NT2/D1 (cell line): ENCODE data around the gene MICAL2.
A peak's percentile ranks its signal among the peaks of the same experiment; 100 is the strongest.

Experiments
- DNase-seq: peaks from one replicate; pipeline ENCODE4 v3.0.0-alpha.2; 2011; ENCODE audit warnings: low read depth, low spot score
- H3K27me3 ChIP-seq: 2 replicates; pipeline ENCODE4 v1.6.0; 2011; ENCODE audit warnings: mild to moderate bottlenecking; ENCODE audit not compliant: insufficient read length, insufficient read depth
- H3K36me3 ChIP-seq: 2 replicates; pipeline ENCODE4 v1.6.1; 2011; ENCODE audit warnings: mild to moderate bottlenecking, low read length, mixed read lengths; ENCODE audit not compliant: insufficient read depth, insufficient read length
- H3K4me1 ChIP-seq: 2 replicates; pipeline ENCODE4 v1.5.1; 2011; ENCODE audit not compliant: insufficient read depth, insufficient read length
- H3K4me3 ChIP-seq: 2 replicates; pipeline ENCODE4 v1.5.1; 2011; ENCODE audit warnings: low read depth; ENCODE audit not compliant: insufficient read length
- H3K9ac ChIP-seq: 2 replicates; pipeline ENCODE4 v1.6.0; 2011; ENCODE audit warnings: low read depth; ENCODE audit not compliant: insufficient read length
- H3K9me3 ChIP-seq: 2 replicates; pipeline ENCODE4 v1.5.1; 2011; ENCODE audit warnings: mild to moderate bottlenecking, low read length; ENCODE audit not compliant: insufficient read depth
- SUZ12 ChIP-seq: IDR thresholded peaks from 2 replicates; pipeline ENCODE4 v1.6.1; 2011; ENCODE audit not compliant: insufficient read length, insufficient read depth; ENCODE audit errors: extremely low read depth
- YY1 ChIP-seq: IDR thresholded peaks from 2 replicates; pipeline ENCODE4 v1.6.1; 2011; ENCODE audit not compliant: insufficient read length, insufficient read depth
- ZNF274 ChIP-seq: IDR thresholded peaks from 2 replicates; pipeline ENCODE4 v1.6.1; 2011; ENCODE audit warnings: mild to moderate bottlenecking, low read depth, low read length

Gene MICAL2

GRCh38 chr11:12246989-12247388 is 136.6 kb downstream of the MICAL2 start:
- Histone ChIP-seq H3K9me3 (no peaks in the 10 kb centered on the region), H3K4me3 (no peak overlapping the region), H3K4me1 (peaks cover 12% of the 10 kb centered on the region), H3K36me3 (peaks cover 9% of the 10 kb centered on the region), H3K27me3 (no peaks in the 10 kb centered on the region), H3K9ac (no peak overlapping the region)
- DNase-seq = no peak
- TF ChIP-seq YY1 (no peak), ZNF274 (no peak), SUZ12 (no peak)

- peaks cover 12% of the 10 kb centered on the region for H3K4me1 ChIP-seq
- H3K36me3 ChIP-seq = peaks cover 9% of the 10 kb centered on the region
- no peaks in the 10 kb centered on the region for H3K9me3 ChIP-seq
- H3K9ac ChIP-seq = no peak overlapping the region
- H3K27me3 ChIP-seq = no peaks in the 10 kb centered on the region
- no peak for DNase-seq
- no peak overlapping the region for H3K4me3 ChIP-seq
- TF ChIP-seq SUZ12 (no peak), YY1 (no peak), ZNF274 (no peak)
Measured at GRCh38 chr11:12247543-12248254, 137.3 kb downstream of the MICAL2 start.

GRCh38 chr11:12248330-12248729 is 137.9 kb downstream of the MICAL2 start:
- TF ChIP-seq ZNF274 = no peak
- TF ChIP-seq YY1 = no peak
- Histone ChIP-seq H3K9ac (no peak overlapping the region), H3K4me1 (peaks cover 12% of the 10 kb centered on the region), H3K4me3 (no peak overlapping the region), H3K27me3 (no peaks in the 10 kb centered on the region), H3K36me3 (peaks cover 4% of the 10 kb centered on the region), H3K9me3 (no peaks in the 10 kb centered on the region)
- no peak for DNase-seq

- Histone ChIP-seq H3K27me3 (no peaks in the 10 kb centered on the region), H3K9ac (peak overlapping the region; percentile 42), H3K4me1 (peaks cover 12% of the 10 kb centered on the region), H3K4me3 (no peak overlapping the region), H3K9me3 (no peaks in the 10 kb centered on the region), H3K36me3 (peaks cover 4% of the 10 kb centered on the region)
- TF ChIP-seq SUZ12 (no peak), YY1 (no peak), ZNF274 (no peak)
- DNase-seq = no peak
Measured at GRCh38 chr11:12249590-12250260, 139.3 kb downstream of the MICAL2 start.

- Histone ChIP-seq H3K36me3 (peaks cover 8% of the 10 kb centered on the region), H3K9ac (no peak overlapping the region), H3K4me3 (no peak overlapping the region), H3K9me3 (no peaks in the 10 kb centered on the region), H3K27me3 (no peaks in the 10 kb centered on the region), H3K4me1 (peaks cover 9% of the 10 kb centered on the region)
- no peak for DNase-seq
- TF ChIP-seq ZNF274 (no peak), YY1 (no peak)
Measured at GRCh38 chr11:12251666-12252560, 141.5 kb downstream of the MICAL2 start.

- no peak overlapping the region for H3K4me3 ChIP-seq
- H3K4me1 ChIP-seq = peaks cover 6% of the 10 kb centered on the region
- DNase-seq = no peak
- H3K9ac ChIP-seq = no peak overlapping the region
- TF ChIP-seq ZNF274 = no peak
- TF ChIP-seq YY1 = no peak
- TF ChIP-seq SUZ12 = no peak
- H3K27me3 ChIP-seq = no peaks in the 10 kb centered on the region
- peaks cover 16% of the 10 kb centered on the region for H3K36me3 ChIP-seq
- H3K9me3 ChIP-seq = no peaks in the 10 kb centered on the region
Measured at GRCh38 chr11:12253843-12254281, 143.5 kb downstream of the MICAL2 start.

GRCh38 chr11:12258451-12258850 is 148.1 kb downstream of the MICAL2 start:
- Histone ChIP-seq H3K4me3 (no peak overlapping the region), H3K36me3 (peaks cover 36% of the 10 kb centered on the region), H3K4me1 (peaks cover 4% of the 10 kb centered on the region), H3K27me3 (no peaks in the 10 kb centered on the region), H3K9me3 (no peaks in the 10 kb centered on the region), H3K9ac (no peak overlapping the region)
- no peak for TF ChIP-seq SUZ12
- TF ChIP-seq ZNF274 = no peak
- no peak for TF ChIP-seq YY1
- no peak for DNase-seq
